ENCODE results near the gene GAPDHS.

Gene GAPDHS

DNA sequence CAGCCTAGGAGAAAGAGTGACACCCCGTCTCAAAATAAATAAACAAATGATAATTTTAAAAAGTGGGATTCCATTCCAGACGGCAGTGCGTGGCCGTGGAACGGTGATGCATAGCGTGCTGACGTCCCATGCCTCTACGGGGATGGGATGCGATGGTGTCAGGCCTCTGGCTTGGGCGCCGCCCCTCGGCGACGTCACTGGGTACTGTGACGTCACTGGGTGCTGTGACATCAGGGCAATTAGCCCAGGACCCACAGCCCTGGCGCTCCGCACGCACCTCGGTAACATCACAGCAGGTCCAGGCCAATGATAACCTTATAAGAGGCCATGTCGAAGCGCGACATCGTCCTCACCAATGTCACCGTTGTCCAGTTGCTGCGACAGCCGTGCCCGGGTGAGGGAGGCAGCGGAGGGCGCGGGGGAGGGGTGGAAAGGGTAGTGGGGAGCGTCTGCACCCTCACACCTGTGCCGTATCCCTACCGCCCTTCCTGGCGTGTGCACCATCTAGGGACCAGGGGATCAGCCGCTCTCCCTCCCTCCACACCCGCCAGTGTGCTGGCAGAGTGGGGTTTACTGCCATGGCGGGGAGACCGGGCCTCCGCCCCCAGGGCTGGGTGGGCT is at the start of gene GAPDHS:
Gene GAPDHS, plus strand, starts transcription at position 256 of the 621 bp plus-strand sequence. Its CDS starts 72 bp downstream, at position 328.
- no peak for FAIRE-seq

- FAIRE-seq = no peak
These were observed 48.8 kb upstream of the GAPDHS start for GRCh38 chr19:35484252-35485036.

- no peak for FAIRE-seq
These were observed 47.0 kb upstream of the GAPDHS start for GRCh38 chr19:35486268-35486708.

DNA sequence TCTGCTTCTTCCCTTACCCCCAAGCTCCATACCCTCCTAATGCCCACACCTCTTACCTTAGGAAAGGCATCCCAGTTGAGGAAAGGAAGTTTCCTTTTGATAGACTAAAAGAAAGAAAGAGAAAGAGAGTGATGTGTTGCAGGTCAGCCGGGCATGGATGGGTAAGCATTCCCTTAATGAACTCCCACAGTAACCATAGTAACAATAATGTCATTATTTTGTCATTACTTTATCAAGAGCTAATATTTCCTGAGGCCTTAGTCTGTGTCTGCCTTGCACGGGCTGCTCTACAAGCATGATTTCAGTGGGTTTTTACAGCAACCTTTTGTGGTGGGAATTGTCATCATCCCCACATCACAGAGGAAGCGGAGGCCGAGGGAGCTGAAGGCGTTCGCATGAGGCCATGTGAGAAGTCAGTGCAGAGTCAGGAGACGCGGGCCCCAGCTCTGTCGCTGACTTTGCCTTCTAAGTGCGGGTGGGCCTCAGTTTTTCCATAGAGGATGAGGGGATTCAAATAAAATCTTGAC is 45.5 kb upstream of the GAPDHS start:
- FAIRE-seq = no peak

- FAIRE-seq = no peak
These were observed 44.6 kb upstream of the GAPDHS start for GRCh38 chr19:35488677-35489076.

DNA sequence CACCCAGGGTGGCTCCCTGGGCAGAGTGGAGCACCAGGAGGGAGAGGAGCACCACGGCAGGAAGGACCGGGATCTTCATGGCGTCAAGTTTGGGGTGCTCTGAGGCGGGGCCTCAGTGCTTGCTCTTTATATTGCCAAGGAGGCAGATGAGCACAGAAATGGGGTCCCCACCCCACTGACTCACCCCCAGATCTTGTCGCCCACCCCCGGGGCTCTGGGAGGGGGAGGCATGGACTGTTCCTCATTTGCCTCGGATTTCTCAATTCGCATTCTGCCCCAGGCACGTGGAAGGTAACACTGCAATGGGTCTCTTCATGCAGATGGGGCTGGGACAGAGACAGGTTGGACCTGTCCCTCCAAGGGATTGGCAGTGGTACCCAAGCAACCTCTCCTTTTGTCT is 42.9 kb upstream of the GAPDHS start, which contains the start of gene KRTDAP:
Gene KRTDAP, minus strand, starts transcription at position 101 of the 400 bp plus-strand sequence. Its CDS starts 22 bp downstream, at position 79.
- no peak for FAIRE-seq

DNA sequence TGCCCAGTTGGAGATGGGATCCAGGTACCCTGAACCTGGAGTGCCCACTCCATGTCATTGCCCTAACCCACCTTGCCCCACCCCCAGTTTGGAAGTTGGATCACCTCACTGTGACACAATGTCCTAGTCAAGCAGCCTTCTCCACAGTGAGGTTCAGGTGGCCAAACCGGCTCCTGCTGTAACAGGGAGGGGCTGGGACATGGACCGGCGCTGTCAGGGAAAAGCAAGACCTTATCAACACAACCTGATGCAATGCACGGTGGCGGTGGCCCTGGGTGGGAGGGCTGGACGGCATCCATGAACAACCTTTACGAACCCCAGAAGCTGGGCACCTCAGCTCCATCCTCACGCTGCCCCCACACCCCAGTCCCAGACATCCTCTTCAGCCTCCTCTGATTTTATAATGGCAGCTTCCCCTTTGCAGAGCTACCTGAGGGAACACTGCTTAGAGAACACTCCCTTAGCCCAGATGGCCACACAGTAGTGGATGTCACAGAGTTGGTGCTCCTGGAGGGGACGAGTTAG is 41.4 kb upstream of the GAPDHS start:
- FAIRE-seq = no peak

GRCh38 chr19:35493971-35494370 is 39.3 kb upstream of the GAPDHS start:
- no peak for FAIRE-seq

DNA sequence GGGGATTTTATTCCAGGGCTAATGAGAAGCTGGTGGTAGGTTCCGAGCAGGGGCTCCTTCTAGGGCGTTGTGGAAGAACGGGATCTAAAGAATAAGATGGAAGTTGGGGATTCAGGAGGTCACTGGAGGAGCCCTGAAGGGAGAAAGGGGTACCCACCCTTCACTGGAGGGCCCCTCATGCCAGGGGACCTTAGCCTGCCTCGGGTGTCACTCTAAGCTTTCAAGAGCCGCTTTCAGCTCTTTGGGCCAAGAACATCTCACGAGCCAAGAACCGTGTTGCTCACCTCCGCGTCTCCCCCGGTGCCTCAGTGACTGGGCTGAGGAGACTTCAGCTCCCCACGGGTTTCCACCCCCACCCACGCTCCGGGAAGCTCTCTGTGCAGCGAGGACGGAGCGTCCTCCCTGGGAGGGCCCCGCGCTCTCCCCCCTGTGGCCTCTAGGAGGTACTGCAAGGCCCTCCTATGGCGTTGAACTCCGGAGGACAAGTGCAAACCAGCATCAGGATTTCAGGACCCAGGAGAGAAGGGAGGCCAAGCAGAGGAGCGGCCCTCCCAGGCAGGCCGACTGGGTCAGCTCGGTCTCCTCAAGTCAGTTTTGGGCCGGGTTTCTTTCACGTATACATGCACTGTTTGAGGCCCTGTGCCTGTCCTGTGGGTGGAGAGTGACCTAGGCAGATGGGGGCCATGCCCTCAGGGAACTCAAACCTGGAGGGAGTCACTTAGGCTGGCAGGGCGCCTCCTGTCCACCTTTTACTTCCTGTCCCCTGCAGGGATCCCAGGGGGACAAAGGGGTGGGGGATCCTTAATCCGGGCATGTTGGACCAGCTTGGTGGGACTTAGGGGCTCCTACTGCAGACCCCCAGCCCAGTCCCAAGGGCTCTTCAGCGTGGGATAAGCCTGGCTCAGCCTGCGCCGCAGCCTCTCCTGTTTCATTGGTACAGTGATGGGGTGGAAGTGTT is 37.9 kb upstream of the GAPDHS start:
- FAIRE-seq = no peak

- no peak for FAIRE-seq
These were observed 35.9 kb upstream of the GAPDHS start for GRCh38 chr19:35497406-35497805.

DNA sequence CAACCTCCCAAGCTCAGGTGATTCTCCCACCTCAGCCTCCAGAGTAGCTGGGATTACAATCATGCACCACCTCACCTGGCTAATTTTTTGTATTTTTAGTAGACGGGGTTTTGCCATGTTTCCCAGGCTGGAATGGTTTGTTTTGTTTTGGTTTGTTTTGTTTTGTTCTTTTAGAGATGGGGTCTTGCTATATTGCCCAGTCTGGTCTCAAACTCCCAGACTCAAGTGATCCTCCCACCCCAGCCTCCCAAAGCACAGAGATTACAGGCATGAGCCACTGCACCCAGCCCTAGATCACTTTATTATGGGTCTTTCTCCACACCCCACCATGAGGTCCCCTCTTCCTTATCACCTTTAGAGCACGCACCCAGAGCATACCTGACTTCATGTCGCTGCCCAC is 35.0 kb upstream of the GAPDHS start:
- FAIRE-seq = no peak

DNA sequence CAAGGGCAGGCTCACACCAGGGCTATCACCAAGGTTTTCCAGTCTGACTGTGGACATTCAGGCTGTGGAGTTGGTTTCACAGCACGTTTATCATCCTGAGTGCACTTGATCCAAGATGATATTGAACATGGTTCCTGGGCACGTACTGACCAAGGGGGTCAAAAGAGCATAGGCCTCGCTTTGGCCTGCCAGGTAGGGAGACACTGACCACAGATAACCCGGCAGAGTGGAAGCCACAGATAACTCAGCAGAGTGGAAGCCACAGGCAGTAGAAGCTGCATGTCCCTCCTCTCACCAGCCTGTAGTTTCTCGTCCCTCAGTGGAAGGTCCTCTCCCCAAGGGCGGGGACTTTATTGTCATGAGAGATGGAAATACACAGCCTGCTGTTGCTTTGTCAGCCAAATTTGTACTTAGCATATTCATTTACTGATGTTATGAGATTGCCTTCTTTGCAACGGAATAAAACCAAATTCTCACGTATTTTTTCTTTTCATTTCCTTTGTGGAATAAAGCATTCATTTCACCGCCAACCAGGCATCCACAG is 34.2 kb upstream of the GAPDHS start:
- FAIRE-seq = no peak

DNA sequence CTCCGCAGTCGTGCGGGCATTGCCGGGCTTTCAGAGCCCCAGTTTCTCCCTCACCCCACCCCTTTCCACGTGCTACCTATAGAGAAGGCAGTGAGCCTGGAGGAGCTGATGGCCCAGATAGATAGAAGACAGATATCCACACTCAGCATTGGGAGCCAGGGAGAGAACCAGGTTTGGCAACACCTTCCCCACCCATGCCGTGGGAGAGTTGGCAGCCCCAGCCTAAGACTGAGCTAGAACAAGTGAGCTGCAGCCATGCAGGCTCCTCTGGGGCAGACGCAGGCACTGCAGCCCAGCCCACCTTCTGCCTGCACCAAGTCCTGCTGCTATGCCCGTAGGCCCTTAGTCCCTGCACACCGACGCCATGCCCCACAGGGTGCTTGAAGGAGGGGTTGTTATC is 32.6 kb upstream of the GAPDHS start:
- FAIRE-seq = no peak

DNA sequence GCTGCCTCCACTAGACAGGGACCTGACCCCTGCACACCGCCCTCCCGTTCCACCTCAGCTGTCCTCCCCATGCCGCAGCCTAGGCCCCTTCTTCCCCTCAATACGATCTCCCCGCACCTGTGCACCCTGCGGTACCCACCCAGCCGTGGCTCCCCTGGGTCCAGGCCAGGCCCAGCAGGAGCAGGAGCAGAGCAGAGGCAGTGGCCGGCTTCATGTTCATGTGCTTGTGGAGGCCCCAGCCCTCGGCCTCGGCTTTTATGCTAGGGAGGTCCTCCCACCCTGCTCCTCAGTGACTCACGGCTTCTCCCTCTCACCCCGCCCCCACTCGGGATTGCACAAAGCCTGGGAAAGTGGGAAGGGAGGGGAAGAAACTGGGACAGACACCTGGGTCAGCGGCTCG is 31.6 kb upstream of the GAPDHS start:
- no peak for FAIRE-seq

GRCh38 chr19:35502751-35503150 is 30.5 kb upstream of the GAPDHS start:
- FAIRE-seq = no peak

- no peak for FAIRE-seq
These were observed 27.2 kb upstream of the GAPDHS start for GRCh38 chr19:35506011-35506410.

GRCh38 chr19:35507561-35507960 is 25.7 kb upstream of the GAPDHS start:
- FAIRE-seq = no peak

DNA sequence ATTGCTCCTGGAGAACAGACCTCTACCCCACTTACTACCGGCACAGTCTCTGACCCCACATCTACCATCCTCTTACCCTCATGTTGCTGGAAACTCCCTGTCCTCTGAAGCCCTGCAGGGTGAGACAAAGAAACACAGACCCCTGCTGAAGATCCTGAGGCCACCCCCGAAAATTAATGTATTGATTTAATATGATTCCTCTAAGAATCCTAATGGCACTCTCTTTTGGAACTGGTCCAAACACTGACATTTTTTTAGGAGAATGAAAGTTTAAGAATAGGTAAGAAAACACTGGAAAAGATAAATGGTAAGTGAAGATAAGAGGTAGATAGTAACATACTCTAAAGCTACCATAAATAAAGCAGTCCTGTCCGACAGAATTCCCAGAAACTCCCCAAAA is 25.1 kb upstream of the GAPDHS start:
- no peak for FAIRE-seq

DNA sequence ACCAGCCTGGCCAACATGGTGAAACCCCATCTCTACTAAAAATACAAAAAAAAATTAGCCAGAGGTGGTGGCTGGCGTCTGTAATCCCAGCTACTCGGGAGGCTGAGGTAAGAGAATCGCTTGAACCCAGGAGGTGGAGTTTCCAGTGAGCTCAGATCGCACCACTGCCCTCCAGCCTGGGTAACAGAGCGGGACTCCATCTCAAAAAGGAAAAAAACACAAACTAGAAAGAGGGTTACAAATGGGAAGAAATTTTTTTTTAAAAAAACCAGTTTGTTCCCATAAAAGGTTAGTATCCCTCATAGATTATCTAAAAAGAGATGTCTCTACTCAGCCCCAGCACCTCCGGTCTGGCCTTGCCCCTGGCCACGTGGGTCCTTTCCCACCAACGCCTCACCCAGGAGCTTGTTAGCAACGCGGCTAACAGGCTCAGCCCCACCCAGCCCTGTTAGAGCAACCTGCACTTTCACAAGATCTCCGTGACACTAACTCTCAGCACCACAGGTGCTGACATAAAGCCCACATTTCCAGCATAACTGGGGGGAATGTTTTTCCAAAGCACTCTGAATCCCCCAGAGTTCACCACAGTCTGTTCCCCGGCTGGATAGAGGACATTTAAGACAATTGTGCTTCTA is 24.1 kb upstream of the GAPDHS start:
- no peak for FAIRE-seq

- no peak for FAIRE-seq
These were observed 23.2 kb upstream of the GAPDHS start for GRCh38 chr19:35509861-35510625.

DNA sequence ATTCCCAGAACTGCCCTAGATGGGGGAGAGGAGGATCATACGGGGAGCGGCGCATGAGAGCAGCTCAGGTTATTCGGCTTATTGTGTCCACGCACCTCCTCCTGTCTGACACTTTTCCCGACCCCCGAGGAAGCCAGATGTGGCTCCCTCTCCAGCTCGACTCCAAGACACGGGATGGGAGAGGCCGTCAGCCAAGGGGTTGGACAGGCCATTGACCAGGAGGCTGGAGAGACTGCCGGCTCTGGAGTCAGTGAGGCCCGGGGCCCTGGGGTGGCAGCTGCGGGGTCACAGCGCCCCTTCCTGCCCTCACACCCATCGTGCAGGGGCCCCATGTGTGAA is 22.7 kb upstream of the GAPDHS start:
- FAIRE-seq = no peak
